NCI-H128 (cell line): Measurements from ENCODE around the gene TAMALIN.

ENCODE experiments used
- DNase-seq: peaks from one replicate; lab custom pipeline; 2025; ENCODE audit not compliant: unreplicated experiment; lab: John Stamatoyannopoulos, UW

The TAMALIN gene

DNA sequence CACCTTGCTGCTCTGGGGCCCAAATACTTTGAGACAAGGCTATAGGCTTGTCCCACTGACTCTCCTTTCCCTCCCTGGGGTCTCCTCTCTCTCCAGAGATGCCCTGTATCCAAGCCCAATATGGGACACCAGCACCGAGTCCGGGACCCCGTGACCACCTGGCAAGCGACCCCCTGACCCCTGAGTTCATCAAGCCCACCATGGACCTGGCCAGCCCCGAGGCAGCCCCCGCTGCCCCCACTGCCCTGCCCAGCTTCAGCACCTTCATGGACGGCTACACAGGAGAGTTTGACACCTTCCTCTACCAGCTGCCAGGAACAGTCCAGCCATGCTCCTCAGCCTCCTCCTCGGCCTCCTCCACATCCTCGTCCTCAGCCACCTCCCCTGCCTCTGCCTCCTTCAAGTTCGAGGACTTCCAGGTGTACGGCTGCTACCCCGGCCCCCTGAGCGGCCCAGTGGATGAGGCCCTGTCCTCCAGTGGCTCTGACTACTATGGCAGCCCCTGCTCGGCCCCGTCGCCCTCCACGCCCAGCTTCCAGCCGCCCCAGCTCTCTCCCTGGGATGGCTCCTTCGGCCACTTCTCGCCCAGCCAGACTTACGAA, 47.6 kb downstream of the TAMALIN start:
- no peak for DNase-seq

DNA sequence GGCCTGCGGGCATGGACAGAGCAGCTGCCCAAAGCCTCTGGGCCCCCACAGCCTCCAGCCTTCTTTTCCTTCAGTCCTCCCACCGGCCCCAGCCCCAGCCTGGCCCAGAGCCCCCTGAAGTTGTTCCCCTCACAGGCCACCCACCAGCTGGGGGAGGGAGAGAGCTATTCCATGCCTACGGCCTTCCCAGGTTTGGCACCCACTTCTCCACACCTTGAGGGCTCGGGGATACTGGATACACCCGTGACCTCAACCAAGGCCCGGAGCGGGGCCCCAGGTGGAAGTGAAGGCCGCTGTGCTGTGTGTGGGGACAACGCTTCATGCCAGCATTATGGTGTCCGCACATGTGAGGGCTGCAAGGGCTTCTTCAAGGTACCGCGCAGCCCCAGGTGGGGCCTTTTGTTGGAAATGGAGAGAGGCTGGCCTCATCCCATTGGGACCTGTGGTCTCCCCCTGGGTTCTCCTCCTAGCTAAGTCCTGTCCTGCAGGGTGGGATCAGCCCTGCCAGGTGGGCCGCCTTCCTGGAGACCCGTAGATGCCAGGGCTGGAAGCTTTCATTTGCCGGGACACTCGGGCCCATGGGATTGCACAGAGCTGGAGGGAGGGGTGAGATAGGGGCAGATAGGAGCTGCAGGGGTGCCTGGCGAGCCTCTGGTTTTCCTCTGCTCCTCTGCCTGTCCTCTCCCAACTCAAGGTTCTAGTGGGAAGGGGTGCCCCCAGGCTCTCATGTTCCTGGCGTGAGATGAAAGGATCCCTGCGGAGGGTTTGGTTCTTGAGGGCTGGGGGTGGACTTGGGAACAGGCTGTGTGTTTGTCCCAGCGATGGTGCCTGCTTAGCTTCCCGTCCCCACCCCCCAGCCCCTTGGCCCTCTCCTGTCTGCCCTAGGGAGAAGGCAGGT, 48.3 kb downstream of the TAMALIN start:
- no peak for DNase-seq

DNA sequence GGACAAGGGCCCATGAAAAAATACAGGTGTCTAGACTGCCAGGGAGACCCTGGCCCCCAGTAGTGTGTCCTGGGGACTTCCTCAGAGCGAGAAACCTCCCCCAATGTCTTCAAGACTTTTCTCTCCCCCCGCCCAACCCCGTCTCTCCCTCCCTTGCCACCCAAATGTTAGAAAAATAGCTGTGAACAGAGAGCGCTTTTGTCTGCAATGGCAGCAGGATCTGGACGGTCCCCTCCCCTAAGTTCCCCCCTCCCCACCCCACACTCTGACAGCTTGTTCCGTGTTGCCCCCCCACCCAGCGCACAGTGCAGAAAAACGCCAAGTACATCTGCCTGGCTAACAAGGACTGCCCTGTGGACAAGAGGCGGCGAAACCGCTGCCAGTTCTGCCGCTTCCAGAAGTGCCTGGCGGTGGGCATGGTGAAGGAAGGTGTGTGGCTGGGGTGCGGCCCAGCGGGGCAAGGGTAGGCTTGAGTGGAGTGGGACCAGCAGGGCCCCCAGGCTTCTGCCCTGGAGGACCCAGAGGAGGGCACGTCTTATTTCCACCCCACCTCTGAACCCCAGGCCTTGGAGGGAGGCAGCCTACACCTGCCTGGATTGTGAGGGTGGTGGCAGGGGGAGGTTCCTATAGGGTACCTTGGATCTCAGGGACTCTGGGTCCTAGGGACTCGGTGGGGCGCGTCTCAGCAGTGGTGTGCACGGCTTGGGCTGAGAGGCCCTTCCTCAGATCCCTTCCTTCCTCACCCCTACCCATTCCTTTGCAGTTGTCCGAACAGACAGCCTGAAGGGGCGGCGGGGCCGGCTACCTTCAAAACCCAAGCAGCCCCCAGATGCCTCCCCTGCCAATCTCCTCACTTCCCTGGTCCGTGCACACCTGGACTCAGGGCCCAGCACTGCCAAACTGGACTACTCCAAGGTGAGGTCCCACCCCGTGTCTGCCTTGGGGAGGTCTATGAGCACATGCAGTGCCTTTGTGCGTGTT, 49.3 kb downstream of the TAMALIN start:
- no peak for DNase-seq

DNA sequence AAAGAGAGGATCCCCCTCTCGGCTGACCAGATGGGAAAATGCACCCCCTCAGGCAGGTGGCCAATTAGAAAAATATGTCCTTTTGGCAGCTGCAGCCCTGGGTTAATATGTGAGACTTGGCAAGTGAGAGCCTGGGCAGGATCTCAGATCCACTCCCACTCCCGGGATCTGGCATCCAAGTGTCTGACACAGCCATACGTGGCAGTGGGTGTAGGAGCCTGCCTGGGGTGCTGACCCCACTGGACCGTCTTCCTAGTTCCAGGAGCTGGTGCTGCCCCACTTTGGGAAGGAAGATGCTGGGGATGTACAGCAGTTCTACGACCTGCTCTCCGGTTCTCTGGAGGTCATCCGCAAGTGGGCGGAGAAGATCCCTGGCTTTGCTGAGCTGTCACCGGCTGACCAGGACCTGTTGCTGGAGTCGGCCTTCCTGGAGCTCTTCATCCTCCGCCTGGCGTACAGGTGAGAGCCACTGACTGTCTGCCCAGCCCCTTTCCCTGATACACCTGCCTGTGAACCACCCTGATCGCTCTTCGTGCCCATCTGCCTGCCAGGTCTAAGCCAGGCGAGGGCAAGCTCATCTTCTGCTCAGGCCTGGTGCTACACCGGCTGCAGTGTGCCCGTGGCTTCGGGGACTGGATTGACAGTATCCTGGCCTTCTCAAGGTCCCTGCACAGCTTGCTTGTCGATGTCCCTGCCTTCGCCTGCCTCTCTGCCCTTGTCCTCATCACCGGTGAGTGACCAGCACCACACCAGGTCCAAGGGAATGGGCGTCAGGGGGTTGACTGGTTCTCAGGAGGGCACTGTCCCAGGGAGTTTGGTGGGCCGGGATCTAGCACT, 50.3 kb downstream of the TAMALIN start:
- no peak for DNase-seq

DNA sequence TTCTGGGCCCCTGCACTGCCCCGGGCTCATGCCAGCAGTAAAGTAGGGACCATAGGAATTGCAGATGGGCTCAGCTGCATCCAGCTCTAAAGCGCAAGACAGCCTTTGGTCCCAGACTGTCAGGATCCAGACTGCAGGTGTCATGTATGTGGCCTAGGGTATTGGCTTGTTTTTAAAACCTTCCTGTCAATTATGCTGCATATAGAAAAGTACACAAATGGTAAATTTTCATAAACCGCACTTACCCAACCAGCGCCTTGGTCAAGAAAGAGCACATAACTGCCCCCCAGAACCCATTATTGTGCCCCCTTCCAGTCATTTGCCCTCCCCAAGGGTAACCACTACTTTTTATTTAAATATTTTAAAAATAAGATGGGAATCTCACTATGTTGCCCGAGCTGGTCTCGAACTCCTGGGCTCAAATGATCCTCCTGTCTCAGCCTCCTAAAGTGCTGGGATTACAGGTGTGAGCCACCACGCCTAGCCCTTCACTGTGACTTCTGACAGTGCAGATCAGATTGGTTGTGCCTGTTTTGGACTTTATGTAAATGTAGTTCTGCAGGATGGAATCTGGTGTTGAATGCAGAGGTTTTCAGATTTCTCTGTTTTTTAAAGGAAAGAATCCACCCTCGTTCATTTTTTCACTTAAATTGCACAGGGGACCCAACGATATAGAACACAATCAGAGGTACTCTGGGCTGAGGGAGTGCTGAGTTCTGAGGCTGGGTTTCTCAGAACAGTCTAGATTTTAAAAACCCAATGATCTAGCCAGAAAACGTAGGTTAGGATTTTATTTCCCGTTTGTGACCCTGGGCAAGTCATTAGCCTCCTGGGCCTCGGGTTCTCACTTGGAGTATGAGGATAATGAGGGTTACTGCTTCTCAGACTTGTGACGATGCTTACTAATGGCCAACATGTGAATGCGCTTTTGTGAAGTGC, 51.2 kb downstream of the TAMALIN start:
- DNase-seq: no peak

DNA sequence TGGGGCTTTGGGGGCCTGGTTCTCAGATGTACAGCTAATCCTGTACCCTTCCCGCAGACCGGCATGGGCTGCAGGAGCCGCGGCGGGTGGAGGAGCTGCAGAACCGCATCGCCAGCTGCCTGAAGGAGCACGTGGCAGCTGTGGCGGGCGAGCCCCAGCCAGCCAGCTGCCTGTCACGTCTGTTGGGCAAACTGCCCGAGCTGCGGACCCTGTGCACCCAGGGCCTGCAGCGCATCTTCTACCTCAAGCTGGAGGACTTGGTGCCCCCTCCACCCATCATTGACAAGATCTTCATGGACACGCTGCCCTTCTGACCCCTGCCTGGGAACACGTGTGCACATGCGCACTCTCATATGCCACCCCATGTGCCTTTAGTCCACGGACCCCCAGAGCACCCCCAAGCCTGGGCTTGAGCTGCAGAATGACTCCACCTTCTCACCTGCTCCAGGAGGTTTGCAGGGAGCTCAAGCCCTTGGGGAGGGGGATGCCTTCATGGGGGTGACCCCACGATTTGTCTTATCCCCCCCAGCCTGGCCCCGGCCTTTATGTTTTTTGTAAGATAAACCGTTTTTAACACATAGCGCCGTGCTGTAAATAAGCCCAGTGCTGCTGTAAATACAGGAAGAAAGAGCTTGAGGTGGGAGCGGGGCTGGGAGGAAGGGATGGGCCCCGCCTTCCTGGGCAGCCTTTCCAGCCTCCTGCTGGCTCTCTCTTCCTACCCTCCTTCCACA, 52.0 kb downstream of the TAMALIN start:
- no peak for DNase-seq

DNA sequence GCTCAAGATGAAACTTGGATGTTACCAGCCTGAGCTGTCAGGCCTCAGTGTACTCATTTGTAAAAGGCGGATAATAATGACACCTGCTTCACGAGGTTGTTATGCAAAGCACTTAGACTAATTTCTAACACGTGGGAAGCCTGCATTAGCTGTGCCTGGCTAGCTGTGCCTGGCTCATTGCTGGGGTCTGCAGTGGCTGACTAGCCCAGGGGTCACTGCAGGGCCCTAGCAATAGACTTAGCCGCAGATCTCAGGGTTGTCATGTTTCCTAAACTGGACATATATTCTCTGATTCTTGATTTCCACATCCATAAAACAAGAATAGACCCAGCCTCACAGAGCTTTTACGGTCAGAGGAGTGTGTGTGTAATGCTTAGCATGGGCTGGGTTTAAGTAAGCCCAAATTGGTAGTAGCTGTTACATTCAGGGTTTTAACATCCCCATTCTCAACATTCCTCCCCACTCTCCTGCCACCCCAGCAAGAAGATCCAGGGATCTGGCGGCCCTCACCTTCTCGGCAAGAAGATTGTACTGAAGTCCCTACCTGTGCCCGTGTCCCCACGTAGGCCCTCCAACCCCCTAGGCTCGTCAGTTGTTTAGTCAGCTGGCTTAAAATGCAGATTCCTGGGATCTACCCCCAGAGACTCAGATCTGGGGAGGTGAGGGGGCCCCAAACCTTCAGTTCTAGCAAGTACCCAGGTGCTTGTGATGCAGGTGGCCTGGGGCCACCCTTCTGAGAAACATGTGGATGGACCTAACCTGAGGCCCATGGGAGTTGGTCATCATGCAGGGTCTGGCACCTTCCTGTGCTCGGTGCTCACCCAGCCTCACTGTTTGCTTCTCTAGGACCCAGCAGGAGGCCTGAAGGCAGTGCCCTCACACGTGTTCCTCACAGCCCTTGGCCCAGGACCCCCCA, 53.1 kb downstream of the TAMALIN start:
- DNase-seq: no peak

DNA sequence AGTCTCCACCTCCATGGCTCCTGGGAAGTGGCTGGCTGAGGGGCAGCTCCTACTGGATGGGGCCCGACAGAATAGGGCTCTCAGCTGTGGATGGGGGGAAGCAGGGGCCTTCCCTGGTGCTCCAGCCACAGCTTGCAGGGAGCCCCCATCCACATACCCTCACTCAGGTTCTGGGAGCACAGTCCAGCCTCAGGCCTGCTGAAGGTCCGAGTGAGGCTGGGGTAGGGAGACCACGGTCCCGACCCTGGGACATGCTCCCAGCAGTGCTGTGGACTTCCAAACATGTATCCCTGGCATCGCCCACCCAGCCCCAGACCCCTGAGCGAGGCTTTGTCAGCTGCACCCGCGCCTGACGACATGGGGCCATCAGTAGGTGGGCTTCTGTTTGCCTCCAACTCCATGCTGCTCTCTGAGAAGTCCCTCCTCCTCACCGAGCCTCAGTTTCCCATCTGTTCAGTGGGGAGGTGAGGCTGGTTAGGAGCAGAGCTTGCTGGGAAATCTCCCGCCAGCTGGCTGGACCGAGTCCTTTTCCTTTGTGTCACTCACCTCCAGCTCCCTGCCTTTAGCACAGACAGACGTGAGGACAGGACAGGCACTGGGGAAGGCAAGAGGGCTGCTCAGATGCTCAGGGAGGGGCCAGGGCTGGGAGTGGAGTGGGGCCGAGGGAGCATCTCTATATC, 53.9 kb downstream of the TAMALIN start:
- no peak for DNase-seq

DNA sequence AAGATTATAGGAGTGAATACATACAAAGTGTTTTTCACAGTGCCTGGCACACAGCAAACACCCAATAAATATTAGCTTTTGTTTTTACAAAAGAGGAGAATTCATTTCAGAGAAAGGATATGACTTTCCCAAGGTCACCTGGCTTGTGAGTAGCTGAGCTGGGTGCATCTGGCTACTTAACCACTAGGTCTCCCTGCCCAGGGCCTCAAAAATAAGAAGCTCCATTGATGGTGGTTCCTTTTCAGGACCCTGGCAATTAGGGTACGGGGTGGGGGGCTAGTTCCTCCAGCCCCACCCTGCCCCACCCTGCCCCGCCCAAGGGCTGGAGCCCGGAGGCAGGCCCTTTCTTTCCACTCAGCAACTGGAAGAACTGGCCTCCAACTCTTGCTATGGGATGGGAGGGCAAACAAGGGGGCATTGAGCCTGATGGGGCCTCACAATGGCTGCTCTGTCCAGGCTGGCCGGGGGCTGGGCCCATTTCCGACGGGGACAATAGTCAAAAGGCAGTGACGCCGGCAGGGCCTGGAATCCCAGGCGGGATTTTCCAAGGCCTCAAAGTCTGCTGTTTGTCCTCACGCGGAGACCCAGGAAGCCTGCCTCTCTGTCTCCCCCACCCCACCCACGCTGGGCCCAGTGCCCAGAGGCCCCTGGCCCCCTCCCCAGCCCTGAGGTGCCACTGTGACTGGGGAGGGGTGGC, 54.9 kb downstream of the TAMALIN start:
- no peak for DNase-seq

DNA sequence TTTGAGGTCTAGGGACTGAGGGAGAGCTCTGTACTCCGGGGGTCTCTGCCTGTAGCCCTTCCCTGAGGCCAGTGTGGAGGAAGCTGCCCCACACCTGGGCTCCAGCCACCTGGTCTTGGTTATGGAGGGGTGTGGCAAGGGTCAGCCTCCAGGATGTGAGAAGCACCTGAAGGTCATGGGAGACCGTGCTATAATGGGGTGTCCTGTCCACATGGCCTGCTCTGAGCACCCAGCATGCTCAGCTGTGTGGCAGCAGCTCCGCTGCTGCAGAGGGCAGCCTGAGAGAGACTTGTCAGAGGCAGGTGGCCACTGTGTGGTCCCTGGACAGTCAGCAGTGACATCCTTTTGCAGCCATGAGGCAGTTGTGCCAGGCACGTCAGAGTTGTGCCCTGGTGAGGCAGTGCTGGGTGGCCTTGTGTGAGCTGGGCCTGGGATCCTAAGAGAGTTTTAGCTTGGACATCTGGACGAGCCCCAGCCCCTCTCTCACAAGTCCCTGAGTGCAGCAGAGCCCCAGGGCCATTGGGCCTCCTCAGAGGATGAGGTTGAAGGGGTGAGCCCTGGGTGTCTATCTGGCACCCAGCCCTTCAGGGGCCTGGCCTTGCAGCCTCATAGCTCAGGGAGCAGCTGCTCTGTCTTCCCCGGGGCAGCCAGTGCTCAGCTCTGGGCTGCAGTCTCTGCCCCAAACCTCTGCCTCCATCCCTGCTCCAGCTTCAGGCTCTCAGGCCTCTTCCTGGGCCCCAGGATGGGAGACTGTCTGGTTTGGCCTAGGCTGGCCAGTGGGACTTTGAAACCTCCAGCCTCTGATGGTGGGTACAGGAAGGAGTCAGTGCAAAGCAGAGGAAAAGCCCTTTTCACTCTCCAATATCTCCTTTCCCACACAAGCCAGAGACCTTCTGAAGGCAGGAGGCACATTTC, 55.7 kb downstream of the TAMALIN start:
- no peak for DNase-seq

DNA sequence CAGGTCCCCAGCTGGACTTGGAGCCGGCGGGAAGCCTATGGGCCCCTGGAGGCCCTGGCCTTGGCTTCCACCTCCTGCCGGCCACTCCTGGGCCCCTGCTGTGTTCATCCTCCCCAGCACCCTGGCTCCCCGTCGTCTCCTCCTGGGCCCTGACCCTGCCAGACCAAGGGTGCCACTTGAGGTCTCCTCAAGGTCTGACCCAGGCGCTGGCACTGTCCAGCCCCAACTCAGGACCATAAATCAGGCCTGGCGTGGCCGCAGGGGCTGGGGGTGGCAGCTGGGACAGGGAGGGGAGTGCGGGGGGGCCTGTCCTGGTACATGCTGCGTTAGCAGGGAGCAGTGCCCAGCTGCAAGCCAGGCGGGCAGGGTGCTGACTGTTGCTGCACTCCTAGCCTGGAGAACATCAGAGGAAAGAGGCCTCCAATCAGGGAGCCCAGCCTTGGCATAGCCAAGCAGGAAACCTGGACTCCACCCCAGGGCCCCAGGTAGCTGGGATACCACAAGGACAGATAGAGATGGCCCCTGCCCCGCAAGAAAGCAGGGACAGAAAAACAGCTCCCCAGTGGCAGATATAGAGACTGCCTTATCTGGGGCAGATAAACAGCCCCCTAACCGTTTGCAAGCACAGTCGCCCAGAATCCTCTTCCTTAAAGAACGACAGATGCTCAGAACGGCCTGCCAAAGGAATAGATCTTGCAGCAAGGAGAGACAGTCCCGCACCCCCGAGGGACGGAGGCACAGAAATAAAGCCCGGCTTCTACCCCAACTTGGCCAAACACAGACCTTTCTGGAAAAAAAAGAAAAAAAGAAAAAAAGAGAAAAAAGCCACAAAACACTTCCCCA, 56.6 kb downstream of the TAMALIN start:
- DNase-seq: no peak

DNA sequence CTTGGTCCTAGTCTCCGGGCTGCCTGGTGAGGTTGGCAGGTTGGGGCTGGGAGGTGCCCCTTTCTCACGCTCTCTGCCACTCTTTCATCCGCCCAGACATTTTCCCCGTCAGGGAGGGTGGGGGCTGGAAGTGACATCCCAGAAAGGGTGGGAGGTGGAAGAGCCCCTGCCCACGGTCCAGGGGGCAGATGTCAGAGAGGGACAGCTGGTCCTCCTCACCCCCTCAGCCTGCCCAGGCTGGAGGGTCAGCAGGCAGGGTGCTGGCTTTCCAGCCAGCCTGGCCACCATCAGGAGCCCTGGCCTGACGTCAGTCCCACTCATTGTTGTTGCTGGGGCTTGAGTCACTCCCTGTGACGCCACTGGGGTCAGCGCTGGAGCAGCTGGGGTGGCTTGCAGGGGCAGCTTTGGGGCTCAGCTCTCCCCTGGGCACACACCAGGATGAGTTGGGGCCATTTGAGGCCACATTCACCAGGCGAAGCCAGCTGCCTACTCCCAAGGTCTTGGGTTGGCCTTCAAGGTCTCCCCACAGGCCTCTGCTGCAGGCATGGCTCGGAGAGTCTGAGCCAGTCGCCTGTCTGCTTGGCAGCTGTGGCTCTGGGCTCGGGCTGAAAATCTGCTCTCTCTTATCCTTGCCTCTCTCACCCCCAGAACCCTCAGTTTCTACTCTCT, 57.4 kb downstream of the TAMALIN start:
- no peak for DNase-seq
